ENCODE results near the gene C12orf56. TPM values are rescaled to one million over a fixed set of nuclear protein-coding genes. Genes with fewer than 3 reads are reported as not detected.

Gene C12orf56
- total RNA-seq, 1 experiment from 2014 or later: not detected

DNA sequence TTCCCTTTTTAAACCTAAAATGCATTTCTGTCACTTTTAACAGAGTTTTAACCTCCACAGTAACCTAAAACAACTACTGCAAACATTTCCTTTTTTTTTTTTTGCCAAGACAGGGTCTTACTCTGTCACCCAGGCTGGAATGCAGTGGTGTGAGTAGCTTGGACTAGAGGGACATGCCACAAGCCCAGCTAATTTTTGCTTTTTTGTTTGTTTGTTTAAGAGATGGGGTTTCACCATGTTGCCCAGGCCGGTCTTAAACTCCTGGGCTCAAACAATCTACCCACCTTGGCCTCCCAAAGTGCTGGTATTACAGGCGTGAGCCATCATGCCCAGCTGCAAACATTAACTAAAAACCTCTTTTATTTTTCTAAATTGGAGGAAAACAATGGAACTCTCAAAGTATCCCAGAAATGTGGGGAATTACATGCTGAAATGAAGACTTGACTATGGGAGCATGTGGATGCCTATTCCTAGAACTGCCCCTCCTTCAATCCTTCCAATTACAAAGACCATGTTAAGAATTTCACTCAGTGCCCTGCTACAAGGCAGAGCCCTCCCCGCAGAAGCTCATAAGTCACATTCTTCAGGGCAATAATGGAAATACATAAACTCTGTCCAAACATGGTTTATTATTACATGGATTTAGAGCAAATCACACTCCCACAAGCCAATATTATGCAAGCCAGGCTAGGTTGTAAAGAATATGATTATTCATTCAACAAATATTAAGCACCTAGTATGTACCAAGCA is 66.9 kb downstream of the C12orf56 start:
- H2AFZ ChIP-seq (ENCODE audit: low read depth, low read length, poor library complexity, severe bottlenecking): no peak overlapping the region
- no peaks in the 10 kb centered on the region for H3K79me2 ChIP-seq (ENCODE audit: insufficient read depth, low read length)
- ChIA-PET CTCF (no interaction called here), POLR2A (interaction anchor here (1.2 kb wide), 1 partner anchor 9 kb away, joined by 3 read pairs; no protein-coding TSS in a partner anchor), RAD21 (ENCODE audit: low non-redundant PET in 1 of 2, low total read pairs in 2 of 2, uncharacterized antibody in 2 of 2, unreplicated experiment in 2 of 2) (no interaction called here)
- DNase-seq (ENCODE audit: low read depth, low spot score): no peak
- BruUV-seq (replicated peaks): no TSS peak
- TF ChIP-seq, protein P1, sequence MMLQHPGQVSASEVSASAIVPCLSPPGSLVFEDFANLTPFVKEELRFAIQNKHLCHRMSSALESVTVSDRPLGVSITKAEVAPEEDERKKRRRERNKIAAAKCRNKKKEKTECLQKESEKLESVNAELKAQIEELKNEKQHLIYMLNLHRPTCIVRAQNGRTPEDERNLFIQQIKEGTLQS (IDR thresholded peaks at IDR 0.05): no peak
- TF ChIP-seq ZFX (IDR thresholded peaks at IDR 0.05): no peak
- no peak for TF ChIP-seq SRF (IDR thresholded peaks at IDR 0.05; ENCODE audit: low read depth)
- no peak for TF ChIP-seq JUND (IDR thresholded peaks at IDR 0.05)
- no peak for TF ChIP-seq ZNF274 (IDR thresholded peaks at IDR 0.05; ENCODE audit: low read depth, low read length)
- TF ChIP-seq SP1 (IDR thresholded peaks at IDR 0.05; ENCODE audit: low read depth): no peak
- H3K4me1 ChIP-seq (ENCODE audit: control insufficient read depth in 1 of 2, insufficient read depth in 2 of 2, low read length in 2 of 2): no peaks in the 10 kb centered on the region
- H3K9ac ChIP-seq (ENCODE audit: low read length): no peak overlapping the region
- no peaks in the 10 kb centered on the region for H4K20me1 ChIP-seq (ENCODE audit: insufficient read depth)
- H3K27ac ChIP-seq (ENCODE audit: low read depth, low read length): no peak overlapping the region
- H3K36me3 ChIP-seq (ENCODE audit: control insufficient read depth in 1 of 2, insufficient read depth in 2 of 2, low read length in 2 of 2): no peaks in the 10 kb centered on the region
- no peaks in the 10 kb centered on the region for H3K9me3 ChIP-seq (ENCODE audit: control insufficient read depth in 1 of 2, insufficient read depth in 1 of 2, low read depth in 1 of 2, low read length in 2 of 2)
- intact Hi-C loops (cut with micrococcal nuclease): no loop called here
- H3K4me2 ChIP-seq (ENCODE audit: low read length): no peak overlapping the region
- no peaks in the 10 kb centered on the region for H3K9me2 ChIP-seq (ENCODE audit: insufficient read depth)
- no peak for ATAC-seq
- no peaks in the 10 kb centered on the region for H3K27me3 ChIP-seq (ENCODE audit: insufficient read depth, low read length)
- H3K4me3 ChIP-seq (replicated peaks in 1 of 2; ENCODE audit: low read depth in 1 of 2, low read length in 2 of 2): no peak overlapping the region

DNA sequence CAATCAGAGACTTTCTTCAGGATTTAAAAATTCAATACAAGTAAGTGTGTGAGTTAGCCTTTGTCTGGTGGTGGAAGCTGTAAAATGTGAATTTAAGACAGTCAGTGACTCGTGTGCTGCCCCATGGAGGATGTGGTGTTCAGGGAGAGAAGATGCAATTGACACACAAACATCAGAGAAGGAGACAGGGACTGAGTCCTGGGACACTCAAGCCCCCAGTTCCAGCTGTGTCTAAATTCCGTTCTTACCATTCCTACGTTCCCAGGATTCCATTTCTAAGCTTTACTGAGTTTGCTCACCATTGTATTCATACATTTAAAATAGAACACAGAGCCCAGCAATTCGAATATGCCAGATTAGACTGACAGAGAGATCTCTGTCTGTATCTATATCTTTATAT is 67.6 kb downstream of the C12orf56 start:
- Histone ChIP-seq H3K4me2 (ENCODE audit: low read length) (no peak overlapping the region), H3K36me3 (ENCODE audit: control insufficient read depth in 1 of 2, insufficient read depth in 2 of 2, low read length in 2 of 2) (no peaks in the 10 kb centered on the region), H2AFZ (ENCODE audit: low read depth, low read length, poor library complexity, severe bottlenecking) (no peak overlapping the region), H3K9me3 (ENCODE audit: control insufficient read depth in 1 of 2, insufficient read depth in 1 of 2, low read depth in 1 of 2, low read length in 2 of 2) (no peaks in the 10 kb centered on the region), H3K4me3 (replicated peaks in 1 of 2; ENCODE audit: low read depth in 1 of 2, low read length in 2 of 2) (no peak overlapping the region), H3K9me2 (ENCODE audit: insufficient read depth) (no peaks in the 10 kb centered on the region), H3K9ac (ENCODE audit: low read length) (no peak overlapping the region), H3K27me3 (ENCODE audit: insufficient read depth, low read length) (no peaks in the 10 kb centered on the region), H4K20me1 (ENCODE audit: insufficient read depth) (no peaks in the 10 kb centered on the region), H3K4me1 (ENCODE audit: control insufficient read depth in 1 of 2, insufficient read depth in 2 of 2, low read length in 2 of 2) (no peaks in the 10 kb centered on the region), H3K27ac (ENCODE audit: low read depth, low read length) (no peak overlapping the region), H3K79me2 (ENCODE audit: insufficient read depth, low read length) (no peaks in the 10 kb centered on the region)
- no peak for ATAC-seq
- ChIA-PET CTCF (no interaction called here), RAD21 (ENCODE audit: low non-redundant PET in 1 of 2, low total read pairs in 2 of 2, uncharacterized antibody in 2 of 2, unreplicated experiment in 2 of 2) (no interaction called here), POLR2A (interaction anchor here (1.2 kb wide), 1 partner anchor 8 kb away, joined by 3 read pairs; no protein-coding TSS in a partner anchor)
- intact Hi-C loops (cut with micrococcal nuclease): no loop called here
- DNase-seq (ENCODE audit: low read depth, low spot score): no peak
- TF ChIP-seq EZH2 (IDR thresholded peaks at IDR 0.05): no peak
- no TSS peak for BruUV-seq (replicated peaks)
